HepG2 (cell line): ENCODE data around the gene ABHD2. TPM values are rescaled to one million over a fixed set of nuclear protein-coding genes. Genes with fewer than 3 reads are reported as not detected.
A peak's percentile ranks its signal among the peaks of the same experiment; 100 is the strongest.

Source experiments
- ATAC-seq: fragments of 200-7000 bp; cut with Tn5 transposase; 3 replicates; pipeline ENCODE4 v1.9.1; 2020; ENCODE audit warnings: mild to moderate bottlenecking, moderate library complexity
- BruUV-seq: library from RNA; stranded (reverse); fragments of 400-500 nt; replicated peaks from 2 replicates; lab custom pipeline; 2021; lab: Mats Ljungman, UMichigan
- CTCF ChIA-PET: fragments of 300-600 bp; formaldehyde crosslinking; extraction: SDS; loops from one replicate; lab custom pipeline; 2021; ENCODE audit warnings: low total read pairs, inconsistent platforms, low intra/inter-chr PET ratio; lab: Yijun Ruan, JAX
- POLR2A ChIA-PET: fragments of 350-600 bp; sonication (Branson Sonifier 250); formaldehyde crosslinking; loops from one replicate; lab custom pipeline; 2020; ENCODE audit warnings: antibody characterized with exemption, inconsistent platforms; lab: Yijun Ruan, JAX
- DNase-seq: peaks from one replicate; pipeline ENCODE4 v3.0.0-alpha.2; 2015; ENCODE audit warnings: low spot score
- FAIRE-seq: peaks from 3 replicates; lab custom pipeline; 2011; peaks lifted over from hg19 to GRCh38; lab: Jason Lieb, UNC
- H2AFZ ChIP-seq: one replicate; pipeline ENCODE4 v1.6.1; 2011; ENCODE audit warnings: low read length, inconsistent platforms
- H3K27ac ChIP-seq: fragments of 300-600 bp; 3 replicates; pipeline ENCODE4 v1.8.0; 2011; ENCODE audit warnings: mixed run types, mild to moderate bottlenecking, mixed read lengths, low read length, inconsistent platforms; ENCODE audit not compliant: insufficient read depth; ENCODE audit errors: extremely low read length
- H3K27me3 ChIP-seq, 2 experiments: fragments of 200-600 bp in 1 of 2; 2 replicates in 1 of 2; 3 replicates in 1 of 2; pipeline versions ENCODE4 v1.6.0 to v1.8.0; 2011; ENCODE audit warnings: low read length in 2 of 2, mild to moderate bottlenecking in 2 of 2, moderate library complexity in 2 of 2, inconsistent platforms in 1 of 2; ENCODE audit not compliant: insufficient read depth in 2 of 2, control insufficient read depth in 1 of 2
- H3K36me3 ChIP-seq, 2 experiments: fragments of 200-600 bp in 1 of 2; replicated peaks in 1 of 2; 2 replicates in 1 of 2; 3 replicates in 1 of 2; pipeline versions ENCODE4 v1.5.1 to v1.8.0; 2011; ENCODE audit warnings: low read length in 2 of 2, inconsistent platforms in 1 of 2; ENCODE audit not compliant: insufficient read depth in 2 of 2, control insufficient read depth in 1 of 2
- H3K4me1 ChIP-seq: 2 replicates; pipeline ENCODE4 v1.5.1; 2012; ENCODE audit warnings: low read length, inconsistent platforms; ENCODE audit not compliant: insufficient read depth
- H3K4me2 ChIP-seq: 2 replicates; pipeline ENCODE4 v1.6.0; 2011; ENCODE audit warnings: low read depth, low read length, inconsistent platforms
- H3K4me3 ChIP-seq, 3 experiments: fragments of 200-600 bp in 1 of 3; sonication (generic), shearing (Covaris generic) in 1 of 3; replicated peaks in 1 of 3; 2 replicates each; pipeline ENCODE4 v1.5.1; 2011 to 2016; ENCODE audit warnings: low read length in 3 of 3, inconsistent platforms in 2 of 3, low read depth in 2 of 3, mild to moderate bottlenecking in 2 of 3, control low read depth in 1 of 3, mixed read lengths in 1 of 3; ENCODE audit not compliant: insufficient read depth in 1 of 3
- H3K79me2 ChIP-seq: one replicate; pipeline ENCODE4 v1.6.1; 2011; ENCODE audit warnings: low read length, inconsistent platforms; ENCODE audit not compliant: insufficient read depth
- H3K9ac ChIP-seq: 2 replicates; pipeline ENCODE4 v1.6.0; 2011; ENCODE audit warnings: mild to moderate bottlenecking, low read depth, low read length, inconsistent platforms; ENCODE audit not compliant: insufficient read depth
- H3K9me3 ChIP-seq: 2 replicates; pipeline ENCODE4 v1.5.1; 2012; ENCODE audit warnings: mild to moderate bottlenecking, low read length
- H4K20me1 ChIP-seq: 2 replicates; pipeline ENCODE4 v1.6.0; 2011; ENCODE audit warnings: inconsistent platforms, mild to moderate bottlenecking, low read length, moderate library complexity; ENCODE audit not compliant: insufficient read depth
- CBX5 ChIP-seq: sonication (generic); formaldehyde crosslinking; IDR thresholded peaks from 2 replicates; pipeline ENCODE4 v1.4.0; 2020; ENCODE audit warnings: missing genetic modification reagents, borderline replicate concordance
- ERF ChIP-seq: IDR thresholded peaks from 2 replicates; pipeline ENCODE4 v1.6.1; 2018; ENCODE audit warnings: missing biosample characterization, missing genetic modification reagents
- ETV5 ChIP-seq: IDR thresholded peaks from 2 replicates; pipeline ENCODE4 v1.6.1; 2018; ENCODE audit warnings: missing biosample characterization, missing genetic modification reagents, inconsistent platforms, borderline replicate concordance
- FOXP4 ChIP-seq: sonication (generic); formaldehyde crosslinking; IDR thresholded peaks from 2 replicates; pipeline ENCODE4 v1.4.0; 2020; ENCODE audit warnings: missing genetic modification reagents
- GFI1 ChIP-seq: sonication (generic); formaldehyde crosslinking; IDR thresholded peaks from 2 replicates; pipeline ENCODE4 v1.5.0; 2020; ENCODE audit warnings: missing genetic modification reagents, mild to moderate bottlenecking, borderline replicate concordance
- HDAC2 ChIP-seq: sonication (generic); formaldehyde crosslinking; IDR thresholded peaks from 2 replicates; pipeline ENCODE4 v1.4.0; 2020; ENCODE audit warnings: missing genetic modification reagents
- HMG20A ChIP-seq: IDR thresholded peaks from 2 replicates; pipeline ENCODE4 v1.6.1; 2016; ENCODE audit warnings: borderline replicate concordance
- HNF4A ChIP-seq: sonication (generic); formaldehyde crosslinking; IDR thresholded peaks from 2 replicates; pipeline ENCODE4 v1.4.0; 2020; ENCODE audit warnings: missing genetic modification reagents
- HOXA5 ChIP-seq: sonication (generic); formaldehyde crosslinking; IDR thresholded peaks from 2 replicates; pipeline ENCODE4 v1.4.0; 2020; ENCODE audit warnings: missing genetic modification reagents
- MAX ChIP-seq: IDR thresholded peaks from 2 replicates; pipeline ENCODE4 v1.6.1; 2012; ENCODE audit warnings: inconsistent platforms
- MED1 ChIP-seq: sonication (generic); formaldehyde crosslinking; IDR thresholded peaks from 2 replicates; pipeline ENCODE4 v1.4.0; 2020; ENCODE audit warnings: missing genetic modification reagents
- MEF2D ChIP-seq: sonication (generic); formaldehyde crosslinking; IDR thresholded peaks from 2 replicates; pipeline ENCODE4 v1.5.1; 2020; ENCODE audit warnings: mild to moderate bottlenecking, missing genetic modification reagents
- NCOA2 ChIP-seq: sonication (generic); formaldehyde crosslinking; IDR thresholded peaks from 2 replicates; pipeline ENCODE4 v1.8.0; 2022; ENCODE audit warnings: inconsistent platforms
- PHF8 ChIP-seq: sonication (generic); formaldehyde crosslinking; IDR thresholded peaks from 2 replicates; pipeline ENCODE4 v1.5.0; 2020; ENCODE audit warnings: missing genetic modification reagents
- PPARG ChIP-seq: conservative IDR thresholded peaks from 2 replicates; pipeline ENCODE4 v1.6.1; 2016; ENCODE audit warnings: missing biosample characterization, missing genetic modification reagents
- RFX5 ChIP-seq: IDR thresholded peaks from 2 replicates; pipeline ENCODE4 v1.6.1; 2011; ENCODE audit warnings: low read depth, low read length, improper control_type of control experiment
- SIX1 ChIP-seq: sonication (generic); formaldehyde crosslinking; IDR thresholded peaks from 2 replicates; pipeline ENCODE4 v1.4.0; 2020; ENCODE audit warnings: missing genetic modification reagents, borderline replicate concordance
- SNAPC2 ChIP-seq: sonication (generic); formaldehyde crosslinking; IDR thresholded peaks from 2 replicates; pipeline ENCODE4 v1.8.1; 2022; ENCODE audit warnings: mild to moderate bottlenecking, missing genetic modification reagents
- ZNF317 ChIP-seq: sonication (generic); formaldehyde crosslinking; IDR thresholded peaks from 2 replicates; pipeline ENCODE4 v1.5.0; 2020; ENCODE audit warnings: mild to moderate bottlenecking, missing genetic modification reagents
- ZNF670 ChIP-seq: sonication (generic); formaldehyde crosslinking; IDR thresholded peaks from 2 replicates; pipeline ENCODE4 v1.8.0; 2022; ENCODE audit warnings: mild to moderate bottlenecking, missing genetic modification reagents, borderline replicate concordance
- WGBS: methylation state at CpG from one replicate; pipeline ENCODE4 v1.1.6; 2017; ENCODE audit warnings: low lambda C conversion rate; 5-methylcytosine and 5-hydroxymethylcytosine counted together
- in situ Hi-C: cut with HindIII; loops from 2 replicates; pipeline ENCODE4 v1.10.0; 2017; ENCODE audit warnings: low pct_unique_long_range_greater_than_20kb; ENCODE audit not compliant: extremely low pct_ligation_motif_present
- intact Hi-C: fragments of 100-400 bp; cut with micrococcal nuclease; formaldehyde crosslinking; loops from one replicate; pipeline ENCODE4 v1.10.0; 2022; ENCODE audit not compliant: unreplicated experiment
- polyA plus RNA-seq, 8 experiments: library from polyadenylated mRNA; depleted of rRNA in 3 of 8; stranded (reverse) in 7 of 8; unstranded in 1 of 8; fragments of >200 nt; fragmentation: Illumina TruSeq in 4 of 8; extraction: Trizol in 4 of 8; gene quantifications; 2 replicates each; pipeline versions ENCODE4 v1.2.1 to v1.2.3, GENCODE V29; 2011 to 2016; ENCODE audit warnings: low read depth in 4 of 8, missing spikeins in 1 of 8, mixed read lengths in 1 of 8; ENCODE audit not compliant: insufficient read depth in 1 of 8
- total RNA-seq, 5 experiments: library from RNA; depleted of rRNA; stranded (reverse); fragments of >200 nt; fragmentation: Illumina TruSeq; extraction: Trizol; gene quantifications; 2 replicates each; pipeline ENCODE4 v1.2.3, GENCODE V29; 2016; ENCODE audit warnings: low read depth in 1 of 5

The ABHD2 gene
- total and polyA plus RNA-seq, 2 of the 13 experiments (the other 11 are each of a cell fraction or from before 2014, with no cell fraction given), result 14.8 to 22.4 TPM

- ChIA-PET POLR2A (interaction anchor here (0.8 to 2.9 kb wide), 11 partner anchors 8 to 74 kb away, joined by 3 to 21 read pairs (median 4); partner anchors contain the start of gene ABHD2), CTCF (interaction anchor here (0.6 to 1.7 kb wide), 2 partner anchors 39 to 75 kb away, joined by 4 read pairs; no protein-coding TSS in a partner anchor)
- H3K27me3 ChIP-seq, result no peaks in the 10 kb centered on the region
- no peak overlapping the region for H2AFZ ChIP-seq
- DNase-seq, result peak; percentile 42
- H3K9me3 ChIP-seq, result no peaks in the 10 kb centered on the region
- H3K4me1 ChIP-seq, result peaks cover 100% of the 10 kb centered on the region
- H3K4me3 ChIP-seq, result peak overlapping the region in 1 of 3 experiments; percentile 4; a peak in 1 of 6 replicates
- H4K20me1 ChIP-seq, result no peaks in the 10 kb centered on the region
- peak overlapping the region; percentile 49 for H3K4me2 ChIP-seq
- peak overlapping the region; percentile 59 for H3K9ac ChIP-seq
- intact Hi-C loops, result loop anchor here (1.0 kb wide), 1 partner anchor 8 kb away; no protein-coding TSS in a partner anchor
- peaks cover 0 to 13% of the 10 kb centered on the region in 2 experiments; a peak in 2 of 5 replicates for H3K36me3 ChIP-seq
- no peaks in the 10 kb centered on the region for H3K79me2 ChIP-seq
- TSS peak; percentile 69 for BruUV-seq
- in situ Hi-C loops, result no loop called here
- ATAC-seq, result peak; percentile 38
- 23% methylated on average over 9 of the region's 9 CpGs for WGBS
- H3K27ac ChIP-seq, result peak overlapping the region; percentile 92
- no peak for FAIRE-seq
- TF ChIP-seq ZNF670 (CRISPR knock-in tag) (no peak), SNAPC2 (CRISPR knock-in tag) (no peak), ERF (CRISPR knock-in tag) (0 out of 2 replicates have a peak, but pooled peaks have one; percentile 15), MEF2D (CRISPR knock-in tag) (0 out of 2 replicates have a peak, but pooled peaks have one; percentile 14), MAX (peak; percentile 27; the same call in 1 of the 2 replicates), HDAC2 (CRISPR knock-in tag) (peak; percentile 46), GFI1 (CRISPR knock-in tag) (0 out of 2 replicates have a peak, but pooled peaks have one; percentile 25), HOXA5 (CRISPR knock-in tag) (0 out of 2 replicates have a peak, but pooled peaks have one; percentile 3), HMG20A (CRISPR knock-in tag) (0 out of 2 replicates have a peak, but pooled peaks have one; percentile 2), SIX1 (CRISPR knock-in tag) (0 out of 2 replicates have a peak, but pooled peaks have one; percentile 9), PPARG (CRISPR knock-in tag) (peak; percentile 92), ETV5 (CRISPR knock-in tag) (0 out of 2 replicates have a peak, but pooled peaks have one; percentile 12), CBX5 (CRISPR knock-in tag) (0 out of 2 replicates have a peak, but pooled peaks have one; percentile 15), RFX5 (no peak), ZNF317 (CRISPR knock-in tag) (peak; percentile 96), FOXP4 (peak; percentile 19; the same call in 1 of the 2 replicates), HNF4A (CRISPR knock-in tag) (peak; percentile 7), PHF8 (CRISPR knock-in tag) (0 out of 2 replicates have a peak, but pooled peaks have one; percentile 16), MED1 (CRISPR knock-in tag) (peak; percentile 21; the same call in 1 of the 2 replicates), NCOA2 (CRISPR knock-in tag) (peak; percentile 31; the same call in 1 of the 2 replicates)
Observed at GRCh38 chr15:89132611-89133507, 44.6 kb downstream of the ABHD2 start.
